ENCODE measurements around the gene VPS13D.

The VPS13D gene

GRCh38 chr1:12486401-12487005, 256.7 kb downstream of the VPS13D start:
- no peaks in the 10 kb centered on the region for H3K27me3 ChIP-seq (ENCODE audit: insufficient read depth, low read length, poor library complexity)
- no peak overlapping the region for H3K27ac ChIP-seq (ENCODE audit: low read length)
- ATAC-seq (ENCODE audit: insufficient read depth, low read depth) = no peak
- no peak overlapping the region for H3K4me2 ChIP-seq (ENCODE audit: insufficient read depth, low read length)
- TF ChIP-seq EZH2 (IDR thresholded peaks at IDR 0.05; ENCODE audit: borderline replicate concordance, low read depth, low read length, severe bottlenecking) (no peak), CTCF (IDR thresholded peaks at IDR 0.05; ENCODE audit: borderline replicate concordance, extremely low read depth, low read length, poor library complexity, severe bottlenecking) (no peak)
- H3K9me3 ChIP-seq (ENCODE audit: insufficient read depth, low read length, severe bottlenecking) = no peaks in the 10 kb centered on the region
- H3K4me1 ChIP-seq (ENCODE audit: insufficient read depth, low read length) = peaks cover 10% of the 10 kb centered on the region
- H4K20me1 ChIP-seq (ENCODE audit: insufficient read depth, low read length) = no peaks in the 10 kb centered on the region
- H3K36me3 ChIP-seq (ENCODE audit: insufficient read depth, low read length) = peaks cover 10% of the 10 kb centered on the region
- no peak overlapping the region for H3K4me3 ChIP-seq (ENCODE audit: low read depth in 1 of 2, low read length in 2 of 2)
- no peak overlapping the region for H3K9ac ChIP-seq (ENCODE audit: low read depth, low read length)
- no peak for DNase-seq
- no peak overlapping the region for H2AFZ ChIP-seq (ENCODE audit: low read depth, low read length)
- H3K79me2 ChIP-seq (ENCODE audit: insufficient read depth, low read length) = no peaks in the 10 kb centered on the region

GRCh38 chr1:12487520-12487919, 257.7 kb downstream of the VPS13D start:
- Histone ChIP-seq H3K9me3 (ENCODE audit: insufficient read depth, low read length, severe bottlenecking) (no peaks in the 10 kb centered on the region), H3K36me3 (ENCODE audit: insufficient read depth, low read length) (peaks cover 6% of the 10 kb centered on the region), H3K79me2 (ENCODE audit: insufficient read depth, low read length) (no peaks in the 10 kb centered on the region), H3K9ac (ENCODE audit: low read depth, low read length) (no peak overlapping the region), H2AFZ (ENCODE audit: low read depth, low read length) (no peak overlapping the region), H3K4me2 (ENCODE audit: insufficient read depth, low read length) (no peak overlapping the region), H4K20me1 (ENCODE audit: insufficient read depth, low read length) (no peaks in the 10 kb centered on the region), H3K27ac (ENCODE audit: low read length) (no peak overlapping the region), H3K4me3 (ENCODE audit: low read depth in 1 of 2, low read length in 2 of 2) (no peak overlapping the region), H3K4me1 (ENCODE audit: insufficient read depth, low read length) (no peaks in the 10 kb centered on the region; the same call in 1 of the 2 replicates), H3K27me3 (ENCODE audit: insufficient read depth, low read length, poor library complexity) (no peaks in the 10 kb centered on the region)
- TF ChIP-seq EZH2 (IDR thresholded peaks at IDR 0.05; ENCODE audit: borderline replicate concordance, low read depth, low read length, severe bottlenecking) (no peak), CTCF (IDR thresholded peaks at IDR 0.05; ENCODE audit: borderline replicate concordance, extremely low read depth, low read length, poor library complexity, severe bottlenecking) (no peak)
- no peak for ATAC-seq (ENCODE audit: insufficient read depth, low read depth)
- no peak for DNase-seq

GRCh38 chr1:12488666-12489354, 259.0 kb downstream of the VPS13D start:
- no peak for DNase-seq
- H3K9me3 ChIP-seq (ENCODE audit: insufficient read depth, low read length, severe bottlenecking) = no peaks in the 10 kb centered on the region
- H3K4me1 ChIP-seq (ENCODE audit: insufficient read depth, low read length) = no peaks in the 10 kb centered on the region
- H3K79me2 ChIP-seq (ENCODE audit: insufficient read depth, low read length) = no peaks in the 10 kb centered on the region
- H3K4me3 ChIP-seq (ENCODE audit: low read depth in 1 of 2, low read length in 2 of 2) = no peak overlapping the region
- no peaks in the 10 kb centered on the region for H4K20me1 ChIP-seq (ENCODE audit: insufficient read depth, low read length)
- TF ChIP-seq CTCF (IDR thresholded peaks at IDR 0.05; ENCODE audit: borderline replicate concordance, extremely low read depth, low read length, poor library complexity, severe bottlenecking) = no peak
- no peak for TF ChIP-seq EZH2 (IDR thresholded peaks at IDR 0.05; ENCODE audit: borderline replicate concordance, low read depth, low read length, severe bottlenecking)
- H3K27me3 ChIP-seq (ENCODE audit: insufficient read depth, low read length, poor library complexity) = no peaks in the 10 kb centered on the region
- no peak for ATAC-seq (ENCODE audit: insufficient read depth, low read depth)
- H2AFZ ChIP-seq (ENCODE audit: low read depth, low read length) = no peak overlapping the region
- no peak overlapping the region for H3K9ac ChIP-seq (ENCODE audit: low read depth, low read length)
- H3K27ac ChIP-seq (ENCODE audit: low read length) = no peak overlapping the region
- H3K4me2 ChIP-seq (ENCODE audit: insufficient read depth, low read length) = no peak overlapping the region
- peaks cover 6% of the 10 kb centered on the region for H3K36me3 ChIP-seq (ENCODE audit: insufficient read depth, low read length)
